ENCODE data around the gene BTBD9.

DNA sequence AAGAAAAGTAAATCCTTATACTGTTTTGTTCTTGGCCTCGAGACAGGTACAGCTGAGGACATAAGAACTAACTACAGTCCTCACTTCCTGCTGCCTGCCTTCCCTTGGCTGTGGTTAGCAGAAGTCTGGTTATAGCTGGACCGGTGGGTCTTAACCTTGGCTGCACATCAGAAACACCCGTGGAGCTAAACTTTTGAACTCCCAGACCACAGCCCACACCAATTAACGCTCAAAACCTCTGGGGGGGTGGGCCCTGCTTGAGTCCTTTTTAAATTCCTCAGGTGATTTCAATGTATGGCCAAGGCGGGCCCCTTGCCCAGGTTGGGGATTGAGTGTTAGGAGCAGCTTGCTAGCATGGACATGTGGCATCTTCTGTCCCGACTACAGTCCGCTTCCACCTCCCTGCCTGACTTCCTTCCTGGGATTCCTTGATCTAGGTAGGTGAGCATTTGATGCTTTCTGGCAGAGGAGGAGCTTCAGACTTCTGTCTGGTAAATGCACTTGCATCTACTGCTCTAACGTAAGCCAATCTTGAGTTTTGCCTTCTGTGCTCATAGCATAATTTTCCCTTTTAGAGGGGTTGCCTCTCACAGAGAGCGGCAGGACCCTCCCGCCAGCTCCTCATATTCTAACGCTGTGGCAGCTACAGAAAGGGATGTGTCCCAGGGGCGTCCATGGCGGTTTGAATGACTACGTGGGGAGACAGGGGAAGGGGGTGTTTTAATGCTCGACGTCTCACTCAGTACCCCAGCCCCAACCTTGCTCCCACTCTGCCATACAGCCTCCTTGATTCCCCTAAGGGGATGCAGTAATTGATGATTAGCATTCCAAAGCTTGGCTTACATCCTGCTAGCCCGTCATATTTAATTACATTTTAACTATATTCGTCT, 430.1 kb downstream of the BTBD9 start:
- TF ChIP-seq CTCF (IDR thresholded peaks at IDR 0.05; ENCODE audit: borderline replicate concordance, extremely low read depth, low read length, poor library complexity, severe bottlenecking): no peak
- TF ChIP-seq EZH2 (IDR thresholded peaks at IDR 0.05; ENCODE audit: borderline replicate concordance, low read depth, low read length, severe bottlenecking): no peak

Data from DND-41 (cell line).